ENCODE data around the gene NCF2.

NCF2 gene

GRCh38 chr1:183611021-183611420 lies 20.8 kb upstream of the NCF2 start:
- no peak for DNase-seq

GRCh38 chr1:183609759-183610452 lies 19.6 kb upstream of the NCF2 start:
- peak; percentile 81 for DNase-seq

GRCh38 chr1:183609313-183609712 lies 19.1 kb upstream of the NCF2 start:
- DNase-seq: peak; percentile 91

GRCh38 chr1:183607322-183607980 lies 17.2 kb upstream of the NCF2 start:
- no peak for DNase-seq

GRCh38 chr1:183605904-183606303 lies 15.6 kb upstream of the NCF2 start:
- DNase-seq: no peak

GRCh38 chr1:183604815-183605214 lies 14.6 kb upstream of the NCF2 start:
- no peak for DNase-seq

GRCh38 chr1:183604038-183604808 lies 14.0 kb upstream of the NCF2 start:
- peak; percentile 87 for DNase-seq

GRCh38 chr1:183602510-183602909 lies 12.3 kb upstream of the NCF2 start:
- DNase-seq: no peak

- no peak for DNase-seq
Measured at GRCh38 chr1:183600634-183601033, 10.4 kb upstream of the NCF2 start.

- peak; percentile 65 for DNase-seq
Measured at GRCh38 chr1:183600136-183600535, 9.9 kb upstream of the NCF2 start.

- DNase-seq: no peak
Measured at GRCh38 chr1:183598386-183598785, 8.1 kb upstream of the NCF2 start.

GRCh38 chr1:183597656-183598347 lies 7.5 kb upstream of the NCF2 start:
- DNase-seq: no peak

GRCh38 chr1:183596500-183596899 lies 6.2 kb upstream of the NCF2 start:
- no peak for DNase-seq

- DNase-seq: no peak
Measured at GRCh38 chr1:183595537-183595936, 5.3 kb upstream of the NCF2 start.

- no peak for DNase-seq
Measured at GRCh38 chr1:183593356-183593755, 3.1 kb upstream of the NCF2 start.

- DNase-seq: no peak
Measured at GRCh38 chr1:183592733-183593132, 2.5 kb upstream of the NCF2 start.

GRCh38 chr1:183589874-183590243 lies 400 bp downstream of the NCF2 start:
- DNase-seq: no peak

- DNase-seq: no peak
Measured at GRCh38 chr1:183589384-183589783, 875 bp downstream of the NCF2 start.

GRCh38 chr1:183588827-183589226 lies 1.4 kb downstream of the NCF2 start:
- DNase-seq: no peak

- no peak for DNase-seq
Measured at GRCh38 chr1:183586926-183587325, 3.3 kb downstream of the NCF2 start.

- DNase-seq: no peak
Measured at GRCh38 chr1:183586455-183586854, 3.8 kb downstream of the NCF2 start.

GRCh38 chr1:183585038-183585437 lies 5.2 kb downstream of the NCF2 start:
- no peak for DNase-seq

GRCh38 chr1:183584147-183584546 lies 6.1 kb downstream of the NCF2 start:
- no peak for DNase-seq
